Measurements from ENCODE around the gene ARCN1. TPM values are rescaled to one million over a fixed set of nuclear protein-coding genes. Genes with fewer than 3 reads are reported as not detected.

The ARCN1 gene
- total and polyA plus RNA-seq, 2 of the 4 experiments (the other 2 are of a cell fraction): 148 to 212 TPM

DNA sequence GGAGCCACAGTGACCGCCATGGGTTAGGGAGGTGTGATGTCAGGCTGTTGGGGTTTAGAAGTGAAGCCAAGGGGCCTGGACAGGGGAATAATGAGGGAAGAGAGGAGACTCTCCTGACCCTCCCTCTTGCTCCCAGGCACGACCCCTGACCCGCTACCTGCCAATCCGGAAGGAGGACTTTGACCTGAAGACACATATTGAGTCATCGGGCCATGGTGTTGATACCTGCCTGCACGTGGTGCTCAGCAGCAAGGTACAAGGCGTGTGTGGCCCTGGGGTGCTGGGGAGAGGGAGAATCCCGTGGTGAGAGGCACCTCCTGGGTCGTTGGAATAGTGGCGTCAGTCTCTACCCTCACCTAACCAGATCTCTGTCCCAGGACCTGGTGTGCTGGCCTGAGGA lies 77.7 kb downstream of the ARCN1 start:
- Histone ChIP-seq H3K4me1 (ENCODE audit: control insufficient read depth, insufficient read depth, low read length) (0 out of 2 replicates have a peak, but pooled peaks cover 1% of the 10 kb centered on the region), H3K27me3 (ENCODE audit: control insufficient read depth, insufficient read depth, low read length) (no peaks in the 10 kb centered on the region), H3K4me2 (ENCODE audit: low read depth, low read length) (no peak overlapping the region), H3K56ac (ENCODE audit: extremely low read depth, insufficient read depth, low read length) (no peak overlapping the region), H3K9me1 (ENCODE audit: insufficient read depth, low read length) (no peaks in the 10 kb centered on the region), H3K9ac (ENCODE audit: low read depth, low read length) (no peak overlapping the region), H2BK5ac (ENCODE audit: low read depth, low read length, poor library complexity, severe bottlenecking) (no peak overlapping the region), H3K4me3 (ENCODE audit: insufficient read depth, low read depth, low read length) (no peak overlapping the region), H3K4ac (ENCODE audit: low read depth, low read length) (no peak overlapping the region), H3K23ac (ENCODE audit: low read depth, low read length) (no peak overlapping the region), H3K79me1 (ENCODE audit: low read depth in 1 of 2, low read length in 2 of 2) (peaks cover 36 to 62% of the 10 kb centered on the region in 2 experiments), H2BK120ac (ENCODE audit: low read depth, low read length) (no peak overlapping the region), H4K91ac (ENCODE audit: insufficient read depth, low read depth, low read length) (no peak overlapping the region), H4K5ac (ENCODE audit: low read depth, low read length) (no peak overlapping the region), H2BK20ac (ENCODE audit: low read depth, low read length) (no peak overlapping the region), H3K36me3 (ENCODE audit: control insufficient read depth, insufficient read depth, low read length) (peaks cover 74% of the 10 kb centered on the region), H4K8ac (ENCODE audit: low read depth in 2 of 2, low read length in 2 of 2) (no peak overlapping the region), H4K20me1 (ENCODE audit: insufficient read depth, low read length) (peaks cover 24% of the 10 kb centered on the region), H3K14ac (replicated peaks; ENCODE audit: low read depth, low read length) (no peak overlapping the region), H2BK15ac (ENCODE audit: low read depth, low read length) (no peak overlapping the region), H2AK9ac (replicated peaks; ENCODE audit: low read depth, low read length, poor library complexity) (no peak overlapping the region), H2AK5ac (ENCODE audit: low read depth, low read length) (no peak overlapping the region), H3K27ac (ENCODE audit: insufficient read depth, low read length) (no peak overlapping the region), H3K18ac (ENCODE audit: low read depth, low read length) (no peak overlapping the region), H3K9me3 (ENCODE audit: control insufficient read depth, insufficient read depth, low read length) (no peaks in the 10 kb centered on the region), H2AFZ (replicated peaks; ENCODE audit: low read length, poor library complexity) (no peak overlapping the region)
- no TSS peak for BruUV-seq (replicated peaks)
- ATAC-seq (ENCODE audit: low read depth) (no peak), DNase-seq (no peak)
- intact Hi-C loops (cut with micrococcal nuclease): no loop called here
- in situ Hi-C loops (cut with MboI; ENCODE audit: low sequenced_read_pairs): no loop called here
- POLR2A ChIA-PET (ENCODE audit: unreplicated experiment): no interaction called here
- CTCF ChIA-PET: no interaction called here
- dilution Hi-C loops (cut with HindIII; ENCODE audit: low sequenced_read_pairs, unreplicated experiment): no loop called here
- TF ChIP-seq FOS (IDR thresholded peaks at IDR 0.05; ENCODE audit: low read depth, low read length) (no peak), RFX5 (IDR thresholded peaks at IDR 0.05; ENCODE audit: low read depth, low read length) (no peak), BHLHE40 (IDR thresholded peaks at IDR 0.05; ENCODE audit: low read depth, low read length) (no peak), MAFK (IDR thresholded peaks at IDR 0.05; ENCODE audit: low read depth, low read length) (no peak), NFE2L2 (IDR thresholded peaks at IDR 0.05; ENCODE audit: low read depth, low read length) (no peak), POLR2A (IDR thresholded peaks at IDR 0.05; ENCODE audit: low read depth, low read length) (no peak), MXI1 (IDR thresholded peaks at IDR 0.05; ENCODE audit: borderline replicate concordance, low read depth, low read length) (no peak), RAD21 (IDR thresholded peaks at IDR 0.05; ENCODE audit: low read length) (no peak), RCOR1 (IDR thresholded peaks at IDR 0.05; ENCODE audit: insufficient replicate concordance, low read length) (no peak), CEBPB (IDR thresholded peaks at IDR 0.05; ENCODE audit: low read depth, low read length) (no peak), CHD1 (IDR thresholded peaks at IDR 0.05; ENCODE audit: low read depth, low read length) (no peak)
- TF ChIP-seq, protein P1, sequence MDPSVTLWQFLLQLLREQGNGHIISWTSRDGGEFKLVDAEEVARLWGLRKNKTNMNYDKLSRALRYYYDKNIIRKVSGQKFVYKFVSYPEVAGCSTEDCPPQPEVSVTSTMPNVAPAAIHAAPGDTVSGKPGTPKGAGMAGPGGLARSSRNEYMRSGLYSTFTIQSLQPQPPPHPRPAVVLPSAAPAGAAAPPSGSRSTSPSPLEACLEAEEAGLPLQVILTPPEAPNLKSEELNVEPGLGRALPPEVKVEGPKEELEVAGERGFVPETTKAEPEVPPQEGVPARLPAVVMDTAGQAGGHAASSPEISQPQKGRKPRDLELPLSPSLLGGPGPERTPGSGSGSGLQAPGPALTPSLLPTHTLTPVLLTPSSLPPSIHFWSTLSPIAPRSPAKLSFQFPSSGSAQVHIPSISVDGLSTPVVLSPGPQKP (IDR thresholded peaks at IDR 0.05; ENCODE audit: borderline replicate concordance, low read depth, low read length): no peak
- 80% methylated on average over 1 of the region's 10 CpGs; no CpG with 5 or more reads in 1 of the 2 experiments for WGBS, 2 experiments (ENCODE audit: extremely low coverage in 2 of 2, insufficient read length in 1 of 2)

All from IMR-90 (cell line).